ENCODE data around the gene TRAF7.
"Not testable (repeated sequence)": the region's sequence is repeated elsewhere in the genome, so short reads cannot be mapped to it uniquely, and the experiment has no call there.

TRAF7 gene

DNA sequence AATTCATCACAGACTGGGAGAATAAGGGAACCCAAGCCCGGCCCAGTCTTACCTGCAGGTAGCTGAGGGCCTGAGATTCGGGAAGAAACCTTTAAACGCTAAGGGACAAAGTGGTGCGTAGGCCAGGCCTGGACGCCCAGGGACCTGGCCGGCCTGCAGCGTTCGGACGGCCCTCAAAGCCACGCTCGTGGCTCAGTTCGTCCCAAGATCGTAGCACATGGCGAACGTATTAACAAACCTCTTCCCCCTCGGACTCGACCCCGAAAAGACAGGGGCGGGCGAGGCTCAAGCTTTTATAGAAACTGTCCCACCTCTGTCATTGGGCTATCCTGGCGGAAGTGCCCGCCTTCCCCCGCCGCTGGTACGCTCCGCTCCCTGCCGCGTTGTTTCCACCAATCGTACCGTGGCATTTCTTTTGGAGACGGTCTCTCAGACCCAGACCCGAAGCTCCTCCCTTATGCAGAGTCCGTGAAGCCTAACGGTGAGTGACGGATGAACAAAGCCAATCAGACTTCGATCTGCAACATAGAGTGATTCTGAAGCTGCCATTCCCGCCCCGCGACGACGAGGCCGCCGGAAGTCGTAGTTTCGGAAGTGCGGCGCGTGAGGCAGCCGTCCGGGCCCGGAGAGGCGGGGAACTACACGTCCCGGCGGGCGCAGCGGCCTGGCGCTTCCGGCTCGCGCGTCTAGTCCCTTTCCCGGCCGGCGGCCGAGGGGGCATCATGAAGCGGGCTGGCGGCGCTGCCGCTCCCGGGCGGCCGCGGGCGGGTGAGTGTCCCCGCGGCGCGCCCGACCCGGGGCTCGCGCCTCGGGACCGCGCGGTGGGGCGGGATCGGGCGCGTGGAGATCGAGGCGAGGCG lies at the start of gene TRAF7:
TRAF7 (plus strand) TSS at position 692 of the 860 bp plus-strand sequence. CDS start 8,139 bp downstream, outside the sequence.
- DNase-seq = peak; percentile 98

GRCh38 chr16:2106211-2106610 lies 49.4 kb upstream of the TRAF7 start:
- not testable (repeated sequence) for DNase-seq

DNA sequence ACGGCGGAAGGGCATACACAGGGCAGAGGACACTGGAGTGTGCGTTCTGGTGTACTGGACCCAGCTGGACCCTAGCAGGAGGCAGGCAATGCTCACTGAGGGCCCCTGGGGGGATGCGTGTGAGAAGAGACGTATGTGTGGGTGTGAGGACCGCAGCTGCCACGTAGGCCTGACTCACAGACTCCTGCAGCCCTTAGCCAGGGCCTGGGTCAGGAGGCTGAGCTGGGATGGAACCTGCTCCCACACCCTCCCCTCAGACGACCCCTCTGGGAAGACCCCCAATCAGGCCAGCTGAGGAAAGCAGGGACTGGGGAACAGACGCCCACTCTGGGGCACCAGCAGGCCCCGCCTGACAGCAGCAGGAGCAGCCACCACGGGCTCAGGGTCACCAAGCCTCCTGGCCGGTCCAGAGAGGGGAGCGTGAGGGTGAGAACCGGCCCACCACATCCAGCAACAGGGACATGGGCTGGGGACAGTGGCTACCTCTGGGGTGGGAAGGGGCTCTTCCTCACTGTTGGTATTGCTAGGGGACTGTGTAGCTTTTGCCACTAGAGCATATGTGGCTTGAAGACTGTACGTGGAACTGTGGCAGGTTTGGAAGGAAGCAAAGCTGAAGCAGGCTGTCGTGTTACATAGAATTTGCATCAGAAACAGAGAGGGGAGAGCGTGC lies 48.3 kb upstream of the TRAF7 start:
- DNase-seq = not testable (repeated sequence)

DNA sequence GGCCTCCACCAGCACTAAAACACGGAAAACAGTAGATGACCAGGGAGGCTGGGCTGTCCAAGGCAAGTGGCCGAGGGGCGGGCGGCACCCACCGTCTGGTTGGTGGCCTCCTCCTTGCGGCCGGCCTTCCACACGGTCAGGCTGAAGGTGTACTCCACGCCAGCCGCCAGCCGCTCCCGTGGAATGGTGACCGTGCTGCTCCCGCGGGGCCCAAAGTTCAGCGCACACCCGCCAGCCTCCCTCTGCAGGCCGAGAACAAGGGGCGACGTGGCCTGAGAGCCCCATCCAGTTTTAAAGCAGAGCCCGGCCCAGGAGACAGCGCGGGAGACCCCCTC lies 47.8 kb upstream of the TRAF7 start:
- DNase-seq = not testable (repeated sequence)

DNA sequence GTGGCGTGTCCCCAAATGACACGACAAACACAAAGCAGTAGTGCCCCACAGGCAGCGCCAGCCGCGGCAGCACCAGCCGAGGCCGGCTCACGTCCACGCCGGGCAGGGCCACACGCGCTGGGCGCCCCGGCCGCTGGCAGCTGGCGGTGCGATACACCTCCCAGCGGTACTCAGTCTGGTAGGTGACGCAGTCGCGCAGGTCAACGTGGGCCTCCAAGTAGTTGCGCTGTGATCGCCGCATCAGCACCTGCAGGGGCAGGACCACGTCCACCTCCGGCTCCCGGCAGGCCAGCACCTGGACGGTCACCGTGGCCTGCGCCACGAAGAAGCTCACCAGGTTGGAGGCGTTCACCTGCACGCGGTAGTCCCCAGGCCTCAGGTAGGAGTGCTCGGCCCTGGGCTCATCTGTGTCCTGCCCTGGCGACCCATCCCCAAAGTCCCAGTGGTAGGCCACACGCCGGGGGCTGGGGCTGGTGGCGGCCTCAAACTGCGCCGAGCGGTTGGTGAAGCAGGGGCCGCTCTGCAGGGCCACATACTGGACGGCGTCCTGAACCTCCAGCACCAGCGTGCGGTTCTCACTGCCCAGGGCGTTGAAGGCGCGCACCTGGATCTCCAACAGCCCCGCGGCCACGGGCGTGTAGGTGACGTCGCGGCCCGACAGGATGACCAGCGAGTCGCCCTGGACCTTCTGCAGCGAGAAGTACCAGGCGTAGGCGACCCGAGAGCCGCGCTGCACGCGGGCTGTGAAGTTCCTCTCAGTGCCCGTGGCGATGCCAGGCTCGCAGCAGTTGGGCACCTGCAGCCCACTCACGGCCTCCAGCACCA lies 46.9 kb upstream of the TRAF7 start:
- DNase-seq = not testable (repeated sequence)

- not testable (repeated sequence) for DNase-seq
Measured at GRCh38 chr16:2109271-2109580, 46.4 kb upstream of the TRAF7 start.

DNA sequence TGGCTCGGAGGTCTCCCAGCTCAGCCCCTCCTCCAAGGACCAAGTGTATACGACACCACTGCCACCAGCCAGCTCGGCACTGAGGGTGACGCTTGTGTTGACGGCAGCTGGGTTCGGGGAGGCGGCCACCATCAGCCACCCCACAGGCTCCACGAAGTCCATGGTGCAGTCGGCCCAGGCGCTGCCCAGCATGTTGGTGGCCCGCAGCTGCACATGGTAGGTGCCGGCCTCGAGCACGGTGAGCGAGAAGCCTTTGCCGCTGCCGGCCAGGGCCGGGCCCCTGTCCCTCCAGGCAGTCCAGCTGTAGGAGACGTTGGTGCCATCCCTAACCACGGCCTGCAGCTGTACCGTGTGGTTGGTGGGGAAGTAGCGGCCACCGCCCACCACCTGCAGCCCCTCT lies 45.7 kb upstream of the TRAF7 start:
- not testable (repeated sequence) for DNase-seq

GRCh38 chr16:2110332-2111008 lies 45.1 kb upstream of the TRAF7 start:
- not testable (repeated sequence) for DNase-seq

- DNase-seq = not testable (repeated sequence)
Measured at GRCh38 chr16:2111009-2111353, 44.6 kb upstream of the TRAF7 start.

DNA sequence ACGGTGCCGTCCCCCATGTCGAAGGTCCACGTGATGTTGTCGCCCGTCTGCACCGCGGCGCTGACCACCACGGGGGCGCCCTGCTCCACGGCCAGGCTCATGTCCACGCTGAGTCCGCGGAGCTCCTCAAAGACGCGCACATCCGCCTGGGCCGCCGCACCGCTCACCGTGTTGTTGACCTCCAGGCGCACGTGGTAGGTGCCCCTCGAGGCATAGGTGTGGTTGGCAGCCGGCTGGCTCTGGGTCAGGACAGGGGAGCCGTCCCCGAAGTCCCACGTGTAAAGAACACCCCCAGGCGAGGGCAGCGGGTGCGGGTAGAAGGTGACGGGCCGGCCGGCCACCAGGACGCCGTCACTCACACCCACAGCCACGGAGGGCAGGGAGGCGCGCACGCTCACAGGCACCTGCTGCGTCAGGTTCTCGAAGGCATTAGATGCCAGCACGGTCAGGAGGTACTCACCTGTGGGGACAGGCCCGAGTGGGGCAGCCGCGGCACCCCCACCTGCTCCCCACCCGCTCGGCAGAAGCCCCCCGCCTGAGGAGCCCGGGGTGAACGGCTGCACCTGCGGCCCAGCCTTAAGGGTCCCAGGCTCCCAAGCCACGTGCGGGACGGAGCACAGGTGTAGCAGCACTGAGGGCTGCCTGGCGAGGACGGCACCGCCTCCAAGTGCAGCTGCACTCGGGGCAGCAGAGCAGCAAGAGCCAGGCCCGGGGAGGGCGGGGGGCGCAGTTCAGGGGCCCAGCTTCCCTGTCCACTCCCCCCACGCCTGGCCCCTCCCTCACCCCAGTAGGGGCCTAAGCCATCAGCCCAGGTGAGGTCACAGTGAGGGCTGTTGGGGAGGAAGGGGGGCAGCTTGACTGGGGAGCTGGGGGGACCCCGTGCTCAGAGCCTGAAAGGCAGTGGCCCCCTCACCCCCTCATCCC lies 43.9 kb upstream of the TRAF7 start:
- not testable (repeated sequence) for DNase-seq

DNA sequence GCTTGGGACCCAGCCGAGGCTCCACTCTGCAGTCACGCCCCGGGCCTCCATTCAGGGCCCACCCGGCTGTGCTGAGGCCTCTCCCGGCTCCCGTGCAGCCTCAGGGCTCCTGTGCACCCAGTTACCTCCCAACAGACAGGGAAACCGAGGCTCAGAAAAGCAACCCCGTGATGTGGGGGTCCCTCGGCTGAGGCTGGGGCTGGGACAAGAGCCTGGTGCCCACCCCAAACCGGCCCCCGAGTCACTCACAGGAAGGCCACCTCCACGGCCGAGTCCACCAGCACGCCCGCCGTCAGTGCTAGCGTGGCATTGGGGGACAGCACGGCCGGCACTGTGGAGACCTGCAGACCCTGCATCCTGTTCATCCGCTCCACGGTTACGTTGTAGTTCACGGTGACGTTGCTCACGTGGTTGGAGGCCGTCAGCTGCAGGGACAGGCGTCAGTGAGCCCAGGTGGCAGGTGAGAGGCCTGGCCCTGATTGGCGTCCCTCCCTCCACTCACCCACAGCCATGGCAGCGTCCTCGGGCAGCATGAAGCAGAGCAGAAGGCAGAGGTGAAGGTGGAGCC lies 43.0 kb upstream of the TRAF7 start:
- not testable (repeated sequence) for DNase-seq

DNA sequence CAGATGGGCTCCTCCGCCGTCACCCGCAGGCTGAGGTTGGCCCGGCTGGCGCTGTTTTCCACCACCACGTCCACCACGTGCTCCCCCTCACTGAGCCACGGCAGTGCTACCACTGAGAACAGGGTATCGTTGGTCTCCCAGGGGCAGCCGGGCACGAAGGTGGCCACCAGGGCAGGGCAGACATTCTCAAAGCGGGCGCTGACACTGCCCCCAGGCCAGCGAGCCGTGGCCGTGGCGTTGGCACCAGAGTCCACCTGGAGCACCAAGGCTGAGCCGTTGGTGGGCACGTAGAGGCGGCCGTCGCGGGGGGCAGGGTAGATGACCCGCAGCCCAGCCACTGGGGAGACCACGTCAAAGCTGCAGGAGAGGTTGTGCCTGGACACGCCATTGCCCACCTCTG lies 41.4 kb upstream of the TRAF7 start:
- not testable (repeated sequence) for DNase-seq

DNA sequence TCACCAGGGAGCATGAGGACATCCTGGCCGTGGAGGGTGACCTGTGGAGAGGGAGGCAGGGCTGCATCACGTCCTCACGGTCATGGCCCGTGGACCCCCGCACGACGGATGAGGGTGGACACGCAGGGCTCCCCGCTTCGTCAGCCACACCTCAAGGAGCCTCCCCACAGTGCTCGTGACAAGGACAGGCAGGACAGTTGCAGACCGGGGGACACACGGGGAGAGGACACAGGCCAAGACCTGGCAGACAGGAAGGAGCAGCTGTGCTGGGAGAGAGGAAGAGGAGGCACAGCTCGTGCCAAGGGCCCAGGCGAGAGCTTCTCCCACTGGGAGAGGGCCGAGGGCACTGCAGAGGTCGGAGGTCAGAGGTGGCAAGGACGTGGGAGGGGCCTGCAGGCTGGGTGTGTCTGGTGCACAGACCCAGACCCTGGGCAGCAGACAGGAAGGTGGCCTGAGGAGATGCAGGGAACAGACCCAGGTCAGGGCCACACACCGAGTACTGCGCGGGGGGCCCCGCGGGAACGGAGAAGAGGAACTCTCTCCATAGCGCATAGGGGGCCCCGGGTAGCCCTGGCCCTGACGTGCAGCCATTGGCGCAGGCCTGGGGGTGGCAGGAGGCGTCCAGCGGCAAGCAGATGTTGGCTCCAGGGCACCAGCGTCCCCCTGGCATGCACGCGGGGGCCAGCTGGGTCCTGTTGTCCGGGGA lies 40.5 kb upstream of the TRAF7 start:
- not testable (repeated sequence) for DNase-seq

DNA sequence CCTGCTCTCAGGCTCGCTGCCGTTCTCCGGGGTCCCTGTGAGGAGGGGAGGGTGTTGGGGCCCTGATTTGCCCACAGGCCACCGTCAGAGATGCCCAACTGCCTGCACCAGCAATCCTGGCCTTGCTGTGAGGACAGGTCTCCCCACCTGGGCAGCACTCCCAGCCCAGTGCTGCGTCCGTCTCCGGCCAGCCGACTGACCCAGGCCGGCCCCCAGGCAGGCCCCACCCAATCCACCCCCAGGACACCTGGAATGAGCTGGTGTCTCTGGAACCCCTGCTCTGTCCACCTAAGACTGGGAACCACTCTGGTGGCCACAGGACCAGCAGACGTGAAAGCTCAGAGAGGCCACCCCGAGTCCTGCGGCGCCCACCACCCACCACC lies 40.0 kb upstream of the TRAF7 start:
- no peak for DNase-seq

GRCh38 chr16:2116428-2116827 lies 39.2 kb upstream of the TRAF7 start:
- DNase-seq = not testable (repeated sequence)

- not testable (repeated sequence) for DNase-seq
Measured at GRCh38 chr16:2117341-2117740, 38.2 kb upstream of the TRAF7 start.

- DNase-seq = not testable (repeated sequence)
Measured at GRCh38 chr16:2117960-2118722, 37.4 kb upstream of the TRAF7 start.

DNA sequence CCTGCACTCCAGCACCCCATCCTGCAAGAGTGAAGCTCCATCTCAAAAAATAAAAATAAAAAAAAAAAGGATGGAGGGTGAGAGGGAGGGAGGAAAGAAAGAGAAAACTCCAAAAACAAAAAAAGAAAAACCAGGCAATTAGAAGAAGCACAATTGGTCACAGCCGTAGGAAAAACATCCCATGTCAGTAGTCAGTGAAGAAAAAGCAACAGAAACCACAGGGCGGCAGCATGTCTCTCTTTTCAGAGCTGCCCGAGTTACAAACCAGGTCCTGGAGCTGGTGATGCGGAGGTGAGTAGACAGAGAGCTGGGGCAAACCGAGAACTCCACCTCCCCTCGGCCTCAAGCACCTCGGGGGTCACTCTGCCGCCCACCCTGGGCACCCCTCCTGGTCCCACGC lies 34.3 kb upstream of the TRAF7 start:
- DNase-seq = not testable (repeated sequence)

- no peak for DNase-seq
Measured at GRCh38 chr16:2121853-2122252, 33.7 kb upstream of the TRAF7 start.

- no peak for DNase-seq
Measured at GRCh38 chr16:2122429-2122828, 33.2 kb upstream of the TRAF7 start.
